Parathyroid adenoma (tissue), 2 donors: ENCODE results near the gene CTNNAL1.

Experiments used
- H2AFZ ChIP-seq: fragments of 300-600 bp; sonication (generic); one replicate; pipeline ENCODE4 v1.7.0; 2017; ENCODE audit warnings: antibody characterized with exemption, mild to moderate bottlenecking
- H3K27ac ChIP-seq: fragments of 300-600 bp; sonication (generic); one replicate; pipeline ENCODE4 v1.7.0; 2017
- H3K27me3 ChIP-seq: fragments of 300-600 bp; sonication (generic); one replicate; pipeline ENCODE4 v1.7.0; 2017; ENCODE audit warnings: low read length; ENCODE audit not compliant: control insufficient read depth, insufficient read depth
- H3K36me3 ChIP-seq: fragments of 300-600 bp; sonication (generic); one replicate; pipeline ENCODE4 v1.7.0; 2017; ENCODE audit warnings: low read length; ENCODE audit not compliant: control insufficient read depth, insufficient read depth
- H3K4me1 ChIP-seq: fragments of 300-600 bp; sonication (generic); one replicate; pipeline ENCODE4 v1.7.0; 2017; ENCODE audit warnings: control low read depth
- H3K4me2 ChIP-seq: fragments of 300-600 bp; sonication (generic); one replicate; pipeline ENCODE4 v1.7.0; 2017; ENCODE audit warnings: low read length
- H3K4me3 ChIP-seq: fragments of 300-600 bp; sonication (generic); one replicate; pipeline ENCODE4 v1.7.0; 2017; ENCODE audit warnings: low read depth, low read length
- H3K79me2 ChIP-seq: fragments of 300-600 bp; sonication (generic); one replicate; pipeline ENCODE4 v1.7.0; 2017; ENCODE audit warnings: control low read depth
- H3K9ac ChIP-seq: fragments of 300-600 bp; sonication (generic); one replicate; pipeline ENCODE4 v1.7.0; 2017; ENCODE audit warnings: mild to moderate bottlenecking
- H3K9me3 ChIP-seq: fragments of 300-600 bp; sonication (generic); one replicate; pipeline ENCODE4 v1.7.0; 2017; ENCODE audit warnings: low read length; ENCODE audit not compliant: control insufficient read depth
- TF ChIP-seq, protein P1 (sequence below): fragments of 300-600 bp; sonication (generic); IDR thresholded peaks from one replicate; pipeline ENCODE4 v1.7.0; 2017; ENCODE audit warnings: antibody characterized with exemption, mild to moderate bottlenecking
- donor health status: primary hyperparathyroidism.

CTNNAL1 gene

DNA sequence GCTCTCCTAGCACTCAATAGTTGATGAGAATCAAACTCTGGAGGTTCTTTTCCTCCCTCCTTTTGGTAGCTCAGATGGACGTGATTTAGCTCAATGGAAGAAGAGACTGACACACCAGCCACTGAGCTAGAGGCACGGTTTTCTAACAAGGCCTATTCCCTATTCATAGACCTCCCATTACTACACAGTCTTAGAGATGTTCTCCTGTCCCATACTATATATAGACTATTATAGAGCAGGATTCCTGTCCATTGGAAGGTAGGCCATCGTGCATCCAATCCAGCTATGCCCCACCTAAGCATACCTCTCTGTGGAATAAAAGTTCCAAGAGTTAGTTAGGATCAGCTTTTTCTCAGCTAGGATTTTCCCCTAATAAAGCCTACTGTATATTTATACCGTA is 30.3 kb upstream of the CTNNAL1 start:
- Histone ChIP-seq H3K4me3 (no peak overlapping the region), H3K27me3 (no peaks in the 10 kb centered on the region), H3K79me2 (no peaks in the 10 kb centered on the region), H3K36me3 (no peaks in the 10 kb centered on the region), H3K9ac (no peak overlapping the region), H3K9me3 (no peaks in the 10 kb centered on the region), H2AFZ (no peak overlapping the region), H3K4me2 (no peak overlapping the region), H3K4me1 (no peaks in the 10 kb centered on the region), H3K27ac (no peak overlapping the region)
- TF ChIP-seq, protein P1, sequence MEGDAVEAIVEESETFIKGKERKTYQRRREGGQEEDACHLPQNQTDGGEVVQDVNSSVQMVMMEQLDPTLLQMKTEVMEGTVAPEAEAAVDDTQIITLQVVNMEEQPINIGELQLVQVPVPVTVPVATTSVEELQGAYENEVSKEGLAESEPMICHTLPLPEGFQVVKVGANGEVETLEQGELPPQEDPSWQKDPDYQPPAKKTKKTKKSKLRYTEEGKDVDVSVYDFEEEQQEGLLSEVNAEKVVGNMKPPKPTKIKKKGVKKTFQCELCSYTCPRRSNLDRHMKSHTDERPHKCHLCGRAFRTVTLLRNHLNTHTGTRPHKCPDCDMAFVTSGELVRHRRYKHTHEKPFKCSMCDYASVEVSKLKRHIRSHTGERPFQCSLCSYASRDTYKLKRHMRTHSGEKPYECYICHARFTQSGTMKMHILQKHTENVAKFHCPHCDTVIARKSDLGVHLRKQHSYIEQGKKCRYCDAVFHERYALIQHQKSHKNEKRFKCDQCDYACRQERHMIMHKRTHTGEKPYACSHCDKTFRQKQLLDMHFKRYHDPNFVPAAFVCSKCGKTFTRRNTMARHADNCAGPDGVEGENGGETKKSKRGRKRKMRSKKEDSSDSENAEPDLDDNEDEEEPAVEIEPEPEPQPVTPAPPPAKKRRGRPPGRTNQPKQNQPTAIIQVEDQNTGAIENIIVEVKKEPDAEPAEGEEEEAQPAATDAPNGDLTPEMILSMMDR, result no peak

DNA sequence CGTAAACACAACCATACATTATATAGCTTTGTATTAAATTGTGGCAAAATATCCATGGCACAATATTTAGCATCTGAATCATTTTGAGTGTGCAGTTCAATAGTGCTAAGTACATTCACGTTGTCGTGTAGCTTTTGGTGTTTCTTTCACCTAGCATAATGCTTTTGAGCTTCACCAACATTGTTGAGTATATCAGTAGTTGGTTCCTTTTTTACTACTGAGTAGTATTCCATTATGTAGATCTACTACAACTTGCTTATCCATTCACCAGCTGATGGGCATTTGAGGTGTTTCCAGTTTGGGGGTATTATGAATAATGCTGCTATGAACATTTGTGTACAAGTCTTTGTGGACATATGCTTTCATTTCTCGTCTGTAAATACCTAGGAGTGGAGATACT is 27.3 kb upstream of the CTNNAL1 start:
- TF ChIP-seq, protein P1, result no peak
- Histone ChIP-seq H3K4me1 (no peaks in the 10 kb centered on the region), H3K36me3 (no peaks in the 10 kb centered on the region), H2AFZ (no peak overlapping the region), H3K4me2 (no peak overlapping the region), H3K27me3 (no peaks in the 10 kb centered on the region), H3K9ac (no peak overlapping the region), H3K79me2 (no peaks in the 10 kb centered on the region), H3K9me3 (no peaks in the 10 kb centered on the region), H3K27ac (no peak overlapping the region), H3K4me3 (no peak overlapping the region)

DNA sequence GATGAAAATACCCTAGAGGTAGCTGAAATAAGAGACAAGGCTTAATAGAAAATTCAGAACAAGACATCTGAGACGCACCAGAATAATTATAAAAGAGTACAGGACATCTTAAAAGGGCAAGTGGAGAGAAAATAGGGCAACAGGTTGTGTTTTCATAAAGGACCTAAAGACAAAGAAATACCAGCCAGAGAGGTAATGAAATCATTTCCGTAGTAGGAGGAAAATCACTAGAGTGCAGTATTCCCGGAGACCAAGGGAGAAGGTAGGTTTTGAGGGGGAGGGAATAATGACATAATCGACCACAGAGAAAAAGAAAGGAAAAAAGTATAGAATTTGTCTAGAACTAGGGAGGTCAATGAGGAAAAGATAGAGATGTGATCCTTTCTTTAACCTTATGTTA is 26.2 kb upstream of the CTNNAL1 start:
- TF ChIP-seq, protein P1, result no peak
- Histone ChIP-seq H3K4me2 (no peak overlapping the region), H3K27me3 (no peaks in the 10 kb centered on the region), H3K79me2 (no peaks in the 10 kb centered on the region), H2AFZ (no peak overlapping the region), H3K9ac (no peak overlapping the region), H3K4me3 (no peak overlapping the region), H3K9me3 (no peaks in the 10 kb centered on the region), H3K27ac (no peak overlapping the region), H3K36me3 (no peaks in the 10 kb centered on the region), H3K4me1 (no peaks in the 10 kb centered on the region)

DNA sequence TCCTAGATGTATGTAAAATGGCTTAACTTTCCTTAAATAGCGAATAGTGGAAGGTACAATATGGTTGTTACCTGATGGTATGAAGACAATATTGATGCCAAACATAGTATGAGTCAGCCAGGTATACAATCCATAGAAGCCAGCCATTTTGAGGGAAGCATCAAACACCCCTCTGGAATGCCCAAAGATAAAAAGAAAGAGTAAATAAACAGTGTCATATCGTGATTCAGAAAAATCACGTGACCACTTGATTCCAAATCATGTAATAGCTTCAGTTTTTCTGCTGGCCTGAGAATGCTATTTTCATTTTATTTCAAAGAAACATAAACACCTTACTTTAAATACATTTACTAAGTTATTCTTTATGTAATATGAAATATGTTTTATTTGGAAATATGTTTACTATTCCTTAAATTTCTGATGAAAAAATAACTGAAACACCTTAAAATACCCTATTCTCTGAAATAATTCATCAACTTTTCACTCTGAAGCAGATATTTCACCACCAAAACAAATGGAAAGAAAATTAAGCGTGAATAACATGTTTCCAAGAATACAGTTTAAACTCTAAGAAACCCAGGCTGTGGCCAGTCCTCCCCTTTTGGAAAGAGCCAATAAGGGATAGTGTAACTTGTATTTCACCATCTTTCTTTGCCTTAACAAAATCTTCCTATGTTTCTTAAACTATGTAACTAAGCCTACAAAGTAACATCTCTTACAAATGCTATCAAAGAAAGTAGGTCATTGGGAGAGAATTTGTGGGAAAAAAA is 24.8 kb upstream of the CTNNAL1 start:
- H2AFZ ChIP-seq, result no peak overlapping the region
- TF ChIP-seq, protein P1, result no peak
- no peak overlapping the region for H3K9ac ChIP-seq
- no peaks in the 10 kb centered on the region for H3K27me3 ChIP-seq
- H3K4me1 ChIP-seq, result no peaks in the 10 kb centered on the region
- H3K9me3 ChIP-seq, result no peaks in the 10 kb centered on the region
- no peak overlapping the region for H3K4me3 ChIP-seq
- no peaks in the 10 kb centered on the region for H3K36me3 ChIP-seq
- H3K4me2 ChIP-seq, result no peak overlapping the region
- no peaks in the 10 kb centered on the region for H3K79me2 ChIP-seq
- H3K27ac ChIP-seq, result no peak overlapping the region
